Measurements from ENCODE around the gene PPTC7. TPM values are rescaled to one million over a fixed set of nuclear protein-coding genes. Genes with fewer than 3 reads are reported as not detected.

PPTC7 gene
- total and polyA plus RNA-seq, 2 of the 13 experiments (the other 11 are each of a cell fraction or from before 2014, with no cell fraction given), result 4.8 to 12.3 TPM

DNA sequence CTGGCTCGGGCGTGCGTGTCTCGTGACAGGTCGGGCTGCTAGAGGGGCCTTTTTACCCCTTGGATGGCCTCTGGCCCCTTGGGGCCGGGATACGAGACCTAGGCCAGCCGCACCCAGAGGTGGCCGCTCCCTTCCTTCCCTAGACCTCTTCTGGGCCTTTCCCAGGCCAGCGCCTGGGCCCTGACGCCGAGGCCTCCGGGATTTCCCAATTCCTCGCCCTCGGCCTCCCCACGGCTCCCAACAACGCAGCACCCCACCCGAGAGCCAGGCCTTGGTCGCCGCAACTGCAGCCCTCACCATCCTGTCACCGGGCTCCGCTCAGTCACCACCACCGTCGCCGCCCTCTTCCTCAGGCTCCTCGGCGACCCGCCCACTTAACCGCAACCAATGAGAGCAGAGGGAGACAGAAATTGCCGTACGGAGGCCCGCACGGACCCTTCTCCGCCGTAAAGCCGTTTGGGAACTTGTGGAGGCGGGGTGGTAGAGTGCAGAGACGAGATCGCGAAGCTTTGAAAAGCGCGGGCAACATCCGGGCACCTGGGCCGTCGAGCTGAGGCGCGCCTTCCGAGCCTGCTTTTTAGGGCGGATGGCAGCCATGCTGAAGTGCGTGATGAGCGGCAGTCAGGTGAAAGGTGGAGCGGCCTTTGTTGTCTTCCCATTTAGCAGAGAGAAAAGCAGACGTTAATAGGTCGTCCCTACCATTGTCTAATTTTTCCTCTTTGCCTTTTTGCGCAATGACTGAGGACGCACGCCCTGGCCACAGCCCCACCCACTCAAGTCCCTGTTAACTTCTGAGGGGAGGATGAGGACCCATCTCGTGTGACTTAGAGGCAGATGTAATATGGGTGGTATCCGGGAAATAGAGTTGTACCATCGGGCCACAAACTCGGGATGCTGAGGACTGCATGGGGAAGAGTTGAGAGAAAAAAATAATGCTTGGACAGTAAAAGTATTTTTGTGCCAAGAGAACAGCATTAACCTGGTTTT lies 81.1 kb downstream of the PPTC7 start, which contains the start of the genes RAD9B and VPS29 (continued):
- TF ChIP-seq, protein P1, sequence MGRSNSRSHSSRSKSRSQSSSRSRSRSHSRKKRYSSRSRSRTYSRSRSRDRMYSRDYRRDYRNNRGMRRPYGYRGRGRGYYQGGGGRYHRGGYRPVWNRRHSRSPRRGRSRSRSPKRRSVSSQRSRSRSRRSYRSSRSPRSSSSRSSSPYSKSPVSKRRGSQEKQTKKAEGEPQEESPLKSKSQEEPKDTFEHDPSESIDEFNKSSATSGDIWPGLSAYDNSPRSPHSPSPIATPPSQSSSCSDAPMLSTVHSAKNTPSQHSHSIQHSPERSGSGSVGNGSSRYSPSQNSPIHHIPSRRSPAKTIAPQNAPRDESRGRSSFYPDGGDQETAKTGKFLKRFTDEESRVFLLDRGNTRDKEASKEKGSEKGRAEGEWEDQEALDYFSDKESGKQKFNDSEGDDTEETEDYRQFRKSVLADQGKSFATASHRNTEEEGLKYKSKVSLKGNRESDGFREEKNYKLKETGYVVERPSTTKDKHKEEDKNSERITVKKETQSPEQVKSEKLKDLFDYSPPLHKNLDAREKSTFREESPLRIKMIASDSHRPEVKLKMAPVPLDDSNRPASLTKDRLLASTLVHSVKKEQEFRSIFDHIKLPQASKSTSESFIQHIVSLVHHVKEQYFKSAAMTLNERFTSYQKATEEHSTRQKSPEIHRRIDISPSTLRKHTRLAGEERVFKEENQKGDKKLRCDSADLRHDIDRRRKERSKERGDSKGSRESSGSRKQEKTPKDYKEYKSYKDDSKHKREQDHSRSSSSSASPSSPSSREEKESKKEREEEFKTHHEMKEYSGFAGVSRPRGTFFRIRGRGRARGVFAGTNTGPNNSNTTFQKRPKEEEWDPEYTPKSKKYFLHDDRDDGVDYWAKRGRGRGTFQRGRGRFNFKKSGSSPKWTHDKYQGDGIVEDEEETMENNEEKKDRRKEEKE (IDR thresholded peaks at IDR 0.05), result no peak
- TF ChIP-seq, protein P2, sequence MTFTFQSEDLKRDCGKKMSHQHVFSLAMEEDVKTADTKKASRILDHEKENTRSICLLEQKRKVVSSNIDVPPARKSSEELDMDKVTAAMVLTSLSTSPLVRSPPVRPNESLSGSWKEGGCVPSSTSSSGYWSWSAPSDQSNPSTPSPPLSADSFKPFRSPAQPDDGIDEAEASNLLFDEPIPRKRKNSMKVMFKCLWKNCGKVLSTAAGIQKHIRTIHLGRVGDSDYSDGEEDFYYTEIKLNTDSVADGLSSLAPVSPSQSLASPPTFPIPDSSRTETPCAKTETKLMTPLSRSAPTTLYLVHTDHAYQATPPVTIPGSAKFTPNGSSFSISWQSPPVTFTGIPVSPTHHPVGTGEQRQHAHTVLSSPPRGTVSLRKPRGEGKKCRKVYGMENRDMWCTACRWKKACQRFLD (CRISPR knock-in tag; IDR thresholded peaks at IDR 0.05; ENCODE audit: borderline replicate concordance), result peak; percentile 92; the same call in 1 of the 2 replicates
- peak; percentile 90 for TF ChIP-seq SPEN (CRISPR knock-in tag; IDR thresholded peaks at IDR 0.05; ENCODE audit: low read depth)
- TF ChIP-seq, protein P3, sequence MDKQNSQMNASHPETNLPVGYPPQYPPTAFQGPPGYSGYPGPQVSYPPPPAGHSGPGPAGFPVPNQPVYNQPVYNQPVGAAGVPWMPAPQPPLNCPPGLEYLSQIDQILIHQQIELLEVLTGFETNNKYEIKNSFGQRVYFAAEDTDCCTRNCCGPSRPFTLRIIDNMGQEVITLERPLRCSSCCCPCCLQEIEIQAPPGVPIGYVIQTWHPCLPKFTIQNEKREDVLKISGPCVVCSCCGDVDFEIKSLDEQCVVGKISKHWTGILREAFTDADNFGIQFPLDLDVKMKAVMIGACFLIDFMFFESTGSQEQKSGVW (CRISPR knock-in tag; IDR thresholded peaks at IDR 0.05; ENCODE audit: borderline replicate concordance), result 0 out of 2 replicates have a peak, but pooled peaks have one; percentile 59
- TF ChIP-seq, protein P4, sequence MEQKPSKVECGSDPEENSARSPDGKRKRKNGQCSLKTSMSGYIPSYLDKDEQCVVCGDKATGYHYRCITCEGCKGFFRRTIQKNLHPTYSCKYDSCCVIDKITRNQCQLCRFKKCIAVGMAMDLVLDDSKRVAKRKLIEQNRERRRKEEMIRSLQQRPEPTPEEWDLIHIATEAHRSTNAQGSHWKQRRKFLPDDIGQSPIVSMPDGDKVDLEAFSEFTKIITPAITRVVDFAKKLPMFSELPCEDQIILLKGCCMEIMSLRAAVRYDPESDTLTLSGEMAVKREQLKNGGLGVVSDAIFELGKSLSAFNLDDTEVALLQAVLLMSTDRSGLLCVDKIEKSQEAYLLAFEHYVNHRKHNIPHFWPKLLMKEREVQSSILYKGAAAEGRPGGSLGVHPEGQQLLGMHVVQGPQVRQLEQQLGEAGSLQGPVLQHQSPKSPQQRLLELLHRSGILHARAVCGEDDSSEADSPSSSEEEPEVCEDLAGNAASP (CRISPR knock-in tag; IDR thresholded peaks at IDR 0.05; ENCODE audit: borderline replicate concordance), result peak; percentile 41; the same call in 1 of the 2 replicates
- no peak for TF ChIP-seq ZFP82 (CRISPR knock-in tag; IDR thresholded peaks at IDR 0.05; ENCODE audit: borderline replicate concordance)
- peak; percentile 98 for TF ChIP-seq YEATS2 (CRISPR knock-in tag; IDR thresholded peaks at IDR 0.05; ENCODE audit: borderline replicate concordance)
- no peak; the same call in 1 of the 2 replicates for TF ChIP-seq ZNF569 (CRISPR knock-in tag; IDR thresholded peaks at IDR 0.05; ENCODE audit: borderline replicate concordance)
- peak; percentile 71 for TF ChIP-seq RCOR2 (CRISPR knock-in tag; IDR thresholded peaks at IDR 0.05)
- TF ChIP-seq NR1H2 (CRISPR knock-in tag; IDR thresholded peaks at IDR 0.05; ENCODE audit: borderline replicate concordance, low read depth), result no peak; the same call in 1 of the 2 replicates
- TF ChIP-seq ZNF431 (CRISPR knock-in tag; IDR thresholded peaks at IDR 0.05; ENCODE audit: borderline replicate concordance, low read depth), result peak; percentile 96
- peak; percentile 62 for TF ChIP-seq ETV5 (CRISPR knock-in tag; IDR thresholded peaks at IDR 0.05; ENCODE audit: borderline replicate concordance)
- peak; percentile 59; the same call in 1 of the 2 replicates for TF ChIP-seq TOE1 (CRISPR knock-in tag; IDR thresholded peaks at IDR 0.05)
- TF ChIP-seq, protein P5, sequence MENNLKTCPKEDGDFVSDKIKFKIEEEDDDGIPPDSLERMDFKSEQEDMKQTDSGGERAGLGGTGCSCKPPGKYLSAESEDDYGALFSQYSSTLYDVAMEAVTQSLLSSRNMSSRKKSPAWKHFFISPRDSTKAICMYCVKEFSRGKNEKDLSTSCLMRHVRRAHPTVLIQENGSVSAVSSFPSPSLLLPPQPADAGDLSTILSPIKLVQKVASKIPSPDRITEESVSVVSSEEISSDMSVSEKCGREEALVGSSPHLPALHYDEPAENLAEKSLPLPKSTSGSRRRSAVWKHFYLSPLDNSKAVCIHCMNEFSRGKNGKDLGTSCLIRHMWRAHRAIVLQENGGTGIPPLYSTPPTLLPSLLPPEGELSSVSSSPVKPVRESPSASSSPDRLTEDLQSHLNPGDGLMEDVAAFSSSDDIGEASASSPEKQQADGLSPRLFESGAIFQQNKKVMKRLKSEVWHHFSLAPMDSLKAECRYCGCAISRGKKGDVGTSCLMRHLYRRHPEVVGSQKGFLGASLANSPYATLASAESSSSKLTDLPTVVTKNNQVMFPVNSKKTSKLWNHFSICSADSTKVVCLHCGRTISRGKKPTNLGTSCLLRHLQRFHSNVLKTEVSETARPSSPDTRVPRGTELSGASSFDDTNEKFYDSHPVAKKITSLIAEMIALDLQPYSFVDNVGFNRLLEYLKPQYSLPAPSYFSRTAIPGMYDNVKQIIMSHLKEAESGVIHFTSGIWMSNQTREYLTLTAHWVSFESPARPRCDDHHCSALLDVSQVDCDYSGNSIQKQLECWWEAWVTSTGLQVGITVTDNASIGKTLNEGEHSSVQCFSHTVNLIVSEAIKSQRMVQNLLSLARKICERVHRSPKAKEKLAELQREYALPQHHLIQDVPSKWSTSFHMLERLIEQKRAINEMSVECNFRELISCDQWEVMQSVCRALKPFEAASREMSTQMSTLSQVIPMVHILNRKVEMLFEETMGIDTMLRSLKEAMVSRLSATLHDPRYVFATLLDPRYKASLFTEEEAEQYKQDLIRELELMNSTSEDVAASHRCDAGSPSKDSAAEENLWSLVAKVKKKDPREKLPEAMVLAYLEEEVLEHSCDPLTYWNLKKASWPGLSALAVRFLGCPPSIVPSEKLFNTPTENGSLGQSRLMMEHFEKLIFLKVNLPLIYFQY (CRISPR knock-in tag; IDR thresholded peaks at IDR 0.05; ENCODE audit: borderline replicate concordance), result peak; percentile 12
- TF ChIP-seq ZNF343 (CRISPR knock-in tag; IDR thresholded peaks at IDR 0.05), result peak; percentile 96; the same call in 1 of the 2 replicates
- peak; percentile 75; the same call in 1 of the 2 replicates for TF ChIP-seq PPARG (CRISPR knock-in tag; conservative IDR thresholded peaks at IDR 0.05)
